SK-N-SH treated with all-trans-retinoic acid at 6 μM for 48 hours (cell line): ENCODE measurements around the gene ASIC4.

Source experiments
- ATAC-seq: fragments of 200-7000 bp; cut with Tn5 transposase; 3 replicates; pipeline ENCODE4 v1.9.1; 2020; ENCODE audit warnings: mild to moderate bottlenecking, moderate library complexity
- ARNTL ChIP-seq: fragments of 450-650 bp; formaldehyde crosslinking; IDR thresholded peaks from 2 replicates; pipeline ENCODE4 v1.5.0; 2020; ENCODE audit warnings: low read depth, mild to moderate bottlenecking, moderate library complexity, borderline replicate concordance
- CREB5 ChIP-seq: fragments of 250-450 bp; sonication (Bioruptor Pico); IDR thresholded peaks from 2 replicates; pipeline ENCODE4 v1.5.1; 2020; ENCODE audit warnings: low read depth, mild to moderate bottlenecking, moderate library complexity
- CSDC2 ChIP-seq: fragments of 250-450 bp; sonication (Bioruptor Pico); IDR thresholded peaks from 2 replicates; pipeline ENCODE4 v1.5.0; 2020; ENCODE audit warnings: mild to moderate bottlenecking, moderate library complexity
- ESRRG ChIP-seq: fragments of 250-450 bp; sonication (Bioruptor Pico); IDR thresholded peaks from 2 replicates; pipeline ENCODE4 v1.6.1; 2021; ENCODE audit warnings: mild to moderate bottlenecking
- GLIS3 ChIP-seq: fragments of 250-450 bp; sonication (Bioruptor Pico); IDR thresholded peaks from 2 replicates; pipeline ENCODE4 v1.5.0; 2020; ENCODE audit warnings: mild to moderate bottlenecking, moderate library complexity
- ISL1 ChIP-seq: fragments of 250-450 bp; sonication (Bioruptor Pico); IDR thresholded peaks from 2 replicates; pipeline ENCODE4 v2.1.2; 2022; ENCODE audit warnings: mild to moderate bottlenecking, moderate library complexity
- OSR1 ChIP-seq: fragments of 250-450 bp; sonication (Bioruptor Pico); IDR thresholded peaks from 2 replicates; pipeline ENCODE4 v1.8.0; 2022; ENCODE audit warnings: moderate library complexity, mild to moderate bottlenecking, inconsistent platforms
- POU6F1 ChIP-seq: fragments of 250-450 bp; sonication (Bioruptor Pico); IDR thresholded peaks from 2 replicates; pipeline ENCODE4 v1.8.0; 2021; ENCODE audit warnings: low read depth, mild to moderate bottlenecking, moderate library complexity, borderline replicate concordance
- PPARA ChIP-seq: fragments of 250-450 bp; sonication (Bioruptor Pico); IDR thresholded peaks from 2 replicates; pipeline ENCODE4 v1.5.0; 2020; ENCODE audit warnings: mild to moderate bottlenecking, borderline replicate concordance
- TCF4 ChIP-seq: fragments of 250-450 bp; sonication (Bioruptor Pico); IDR thresholded peaks from 2 replicates; pipeline ENCODE4 v1.8.0; 2021; ENCODE audit warnings: mild to moderate bottlenecking, moderate library complexity, borderline replicate concordance
- TOX ChIP-seq: fragments of 250-450 bp; sonication (Bioruptor Pico); IDR thresholded peaks from 2 replicates; pipeline ENCODE4 v1.8.0; 2021; ENCODE audit warnings: mild to moderate bottlenecking, moderate library complexity, borderline replicate concordance
- ZC3H10 ChIP-seq: fragments of 250-450 bp; sonication (Bioruptor Pico); IDR thresholded peaks from 2 replicates; pipeline ENCODE4 v1.5.1; 2021; ENCODE audit warnings: mild to moderate bottlenecking, moderate library complexity
- ZFP3 ChIP-seq: fragments of 250-450 bp; sonication (Bioruptor Pico); IDR thresholded peaks from 2 replicates; pipeline ENCODE4 v1.5.0; 2020; ENCODE audit warnings: mild to moderate bottlenecking, moderate library complexity
- ZFP30 ChIP-seq: fragments of 450-650 bp; formaldehyde crosslinking; IDR thresholded peaks from 2 replicates; pipeline ENCODE4 v1.5.0; 2022; ENCODE audit warnings: mild to moderate bottlenecking, moderate library complexity
- ZNF70 ChIP-seq: fragments of 450-650 bp; formaldehyde crosslinking; IDR thresholded peaks from 2 replicates; pipeline ENCODE4 v1.5.0; 2020; ENCODE audit warnings: mild to moderate bottlenecking, moderate library complexity
- ZNF8 ChIP-seq: fragments of 450-650 bp; formaldehyde crosslinking; IDR thresholded peaks from 2 replicates; pipeline ENCODE4 v1.5.0; 2020; ENCODE audit warnings: mild to moderate bottlenecking, moderate library complexity
- TF ChIP-seq, protein P1 (sequence below): fragments of 250-450 bp; sonication (Bioruptor Pico); IDR thresholded peaks from 2 replicates; pipeline ENCODE4 v1.5.0; 2020; ENCODE audit warnings: mild to moderate bottlenecking, moderate library complexity
- TF ChIP-seq, protein P2 (sequence below): fragments of 250-450 bp; sonication (Bioruptor Pico); IDR thresholded peaks from 2 replicates; pipeline ENCODE4 v1.8.0; 2020; ENCODE audit warnings: mild to moderate bottlenecking, moderate library complexity, borderline replicate concordance

Gene ASIC4

DNA sequence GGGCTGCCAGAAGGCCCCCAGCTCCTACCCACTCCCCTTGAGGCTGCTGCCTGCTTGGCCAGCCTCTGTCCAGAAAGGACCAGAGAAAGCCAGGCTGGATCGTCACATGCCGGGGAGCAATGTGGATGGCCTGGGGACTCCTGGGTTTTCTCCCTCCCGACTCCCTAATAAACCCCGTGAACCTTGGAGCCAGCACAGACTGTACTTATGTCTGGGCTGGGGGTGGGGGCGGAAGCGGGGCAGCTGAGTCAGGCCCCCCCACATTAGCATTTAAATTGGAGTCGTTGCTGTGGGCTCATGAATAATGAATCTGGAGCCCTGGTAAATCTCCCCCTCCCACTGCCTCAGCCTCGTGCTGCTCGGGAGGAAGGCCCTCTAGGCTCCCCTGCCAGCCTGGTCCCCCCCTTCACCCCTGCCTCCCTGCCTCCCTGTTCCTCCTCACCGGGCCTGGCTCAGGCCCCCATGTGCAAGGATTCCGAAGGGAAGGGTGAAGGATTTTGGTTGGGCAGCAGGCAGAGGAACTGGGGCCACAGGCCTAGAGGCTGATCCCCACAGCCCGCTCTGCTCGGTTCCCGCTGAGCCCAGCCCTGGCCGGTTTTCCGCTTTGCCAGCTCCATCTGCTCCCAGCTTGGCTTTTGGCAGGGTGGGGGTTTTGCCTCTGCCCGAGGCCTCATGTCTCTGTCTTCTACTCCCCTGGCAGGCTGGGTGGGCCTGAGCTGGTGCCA is 7.3 kb upstream of the ASIC4 start (continued):
- TF ChIP-seq CREB5 (CRISPR knock-in tag) (no peak), TOX (CRISPR knock-in tag) (no peak)

GRCh38 chr2:219507581-219508443 is 6.5 kb upstream of the ASIC4 start:
- TF ChIP-seq, protein P1, sequence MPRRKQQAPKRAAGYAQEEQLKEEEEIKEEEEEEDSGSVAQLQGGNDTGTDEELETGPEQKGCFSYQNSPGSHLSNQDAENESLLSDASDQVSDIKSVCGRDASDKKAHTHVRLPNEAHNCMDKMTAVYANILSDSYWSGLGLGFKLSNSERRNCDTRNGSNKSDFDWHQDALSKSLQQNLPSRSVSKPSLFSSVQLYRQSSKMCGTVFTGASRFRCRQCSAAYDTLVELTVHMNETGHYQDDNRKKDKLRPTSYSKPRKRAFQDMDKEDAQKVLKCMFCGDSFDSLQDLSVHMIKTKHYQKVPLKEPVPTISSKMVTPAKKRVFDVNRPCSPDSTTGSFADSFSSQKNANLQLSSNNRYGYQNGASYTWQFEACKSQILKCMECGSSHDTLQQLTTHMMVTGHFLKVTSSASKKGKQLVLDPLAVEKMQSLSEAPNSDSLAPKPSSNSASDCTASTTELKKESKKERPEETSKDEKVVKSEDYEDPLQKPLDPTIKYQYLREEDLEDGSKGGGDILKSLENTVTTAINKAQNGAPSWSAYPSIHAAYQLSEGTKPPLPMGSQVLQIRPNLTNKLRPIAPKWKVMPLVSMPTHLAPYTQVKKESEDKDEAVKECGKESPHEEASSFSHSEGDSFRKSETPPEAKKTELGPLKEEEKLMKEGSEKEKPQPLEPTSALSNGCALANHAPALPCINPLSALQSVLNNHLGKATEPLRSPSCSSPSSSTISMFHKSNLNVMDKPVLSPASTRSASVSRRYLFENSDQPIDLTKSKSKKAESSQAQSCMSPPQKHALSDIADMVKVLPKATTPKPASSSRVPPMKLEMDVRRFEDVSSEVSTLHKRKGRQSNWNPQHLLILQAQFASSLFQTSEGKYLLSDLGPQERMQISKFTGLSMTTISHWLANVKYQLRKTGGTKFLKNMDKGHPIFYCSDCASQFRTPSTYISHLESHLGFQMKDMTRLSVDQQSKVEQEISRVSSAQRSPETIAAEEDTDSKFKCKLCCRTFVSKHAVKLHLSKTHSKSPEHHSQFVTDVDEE (CRISPR knock-in tag) = peak; percentile 52; the same call in 1 of the 2 replicates
- TF ChIP-seq ZNF70 (0 out of 2 replicates have a peak, but pooled peaks have one; percentile 10), TCF4 (CRISPR knock-in tag) (peak; percentile 66; the same call in 1 of the 2 replicates), ESRRG (no peak), ZFP30 (CRISPR knock-in tag) (no peak), ZFP3 (CRISPR knock-in tag) (no peak)
- TF ChIP-seq, all 23 proteins: peak for 3
- peak; percentile 11; the same call in 1 of the 3 replicates for ATAC-seq

DNA sequence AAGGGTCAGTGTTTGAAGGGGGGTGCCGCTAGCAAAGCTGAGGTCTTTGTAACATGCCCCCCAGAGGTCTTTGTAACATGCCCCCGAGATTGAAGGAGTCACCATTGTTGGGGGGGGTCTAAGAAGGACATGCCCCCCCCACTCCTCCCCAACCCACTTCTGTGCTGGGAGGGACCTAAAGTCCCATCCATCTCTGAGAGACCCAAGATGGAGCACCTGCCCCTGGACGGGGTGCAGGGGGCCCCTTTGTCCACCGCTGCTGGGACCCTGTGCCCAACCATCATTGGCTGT is 5.9 kb upstream of the ASIC4 start:
- ATAC-seq = no peak
- TF ChIP-seq PPARA (CRISPR knock-in tag) = no peak
- no peak for TF ChIP-seq TOX (CRISPR knock-in tag)
- no peak for TF ChIP-seq ISL1 (CRISPR knock-in tag)
- no peak for TF ChIP-seq ESRRG
- no peak for TF ChIP-seq ZC3H10
- TF ChIP-seq OSR1 (CRISPR knock-in tag) = no peak
- TF ChIP-seq CSDC2 (CRISPR knock-in tag) = no peak
- no peak for TF ChIP-seq ZFP30 (CRISPR knock-in tag)
- TF ChIP-seq GLIS3 (CRISPR knock-in tag) = no peak
- TF ChIP-seq ZNF8 = no peak
- TF ChIP-seq ZFP3 (CRISPR knock-in tag) = no peak
- TF ChIP-seq TCF4 (CRISPR knock-in tag) = no peak
- no peak for TF ChIP-seq POU6F1 (CRISPR knock-in tag)
- no peak for TF ChIP-seq ARNTL (CRISPR knock-in tag)
- TF ChIP-seq, protein P1 (CRISPR knock-in tag) = no peak
- TF ChIP-seq CREB5 (CRISPR knock-in tag) = no peak
- TF ChIP-seq, protein P2, sequence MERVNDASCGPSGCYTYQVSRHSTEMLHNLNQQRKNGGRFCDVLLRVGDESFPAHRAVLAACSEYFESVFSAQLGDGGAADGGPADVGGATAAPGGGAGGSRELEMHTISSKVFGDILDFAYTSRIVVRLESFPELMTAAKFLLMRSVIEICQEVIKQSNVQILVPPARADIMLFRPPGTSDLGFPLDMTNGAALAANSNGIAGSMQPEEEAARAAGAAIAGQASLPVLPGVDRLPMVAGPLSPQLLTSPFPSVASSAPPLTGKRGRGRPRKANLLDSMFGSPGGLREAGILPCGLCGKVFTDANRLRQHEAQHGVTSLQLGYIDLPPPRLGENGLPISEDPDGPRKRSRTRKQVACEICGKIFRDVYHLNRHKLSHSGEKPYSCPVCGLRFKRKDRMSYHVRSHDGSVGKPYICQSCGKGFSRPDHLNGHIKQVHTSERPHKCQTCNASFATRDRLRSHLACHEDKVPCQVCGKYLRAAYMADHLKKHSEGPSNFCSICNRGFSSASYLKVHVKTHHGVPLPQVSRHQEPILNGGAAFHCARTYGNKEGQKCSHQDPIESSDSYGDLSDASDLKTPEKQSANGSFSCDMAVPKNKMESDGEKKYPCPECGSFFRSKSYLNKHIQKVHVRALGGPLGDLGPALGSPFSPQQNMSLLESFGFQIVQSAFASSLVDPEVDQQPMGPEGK (CRISPR knock-in tag) = no peak
